ENCODE data around the gene PIK3AP1. TPM values are rescaled to one million over a fixed set of nuclear protein-coding genes. Genes with fewer than 3 reads are reported as not detected.

PIK3AP1 gene
- total and polyA plus RNA-seq, 7 experiments from 2014 or later = 0.46 to 68.1 (median 2.9) TPM

- Histone ChIP-seq H3K4me1 (ENCODE audit: control insufficient read depth in 2 of 2, insufficient read depth in 2 of 2, low read length in 2 of 2) (peaks cover 0 to 22% of the 10 kb centered on the region in 2 donors), H3K9me3 (ENCODE audit: control insufficient read depth in 2 of 3, low read length in 3 of 3) (no peaks in the 10 kb centered on the region), H3K27me3 (ENCODE audit: control insufficient read depth in 2 of 2, insufficient read depth in 2 of 2, low read length in 2 of 2) (no peaks in the 10 kb centered on the region), H3K27ac (ENCODE audit: low read depth, low read length) (no peak overlapping the region), H3K4me3 (ENCODE audit: low read length) (no peak overlapping the region), H3K36me3 (ENCODE audit: control insufficient read depth in 2 of 3, insufficient read depth in 3 of 3, low read length in 3 of 3) (no peaks in the 10 kb centered on the region)
- DNase-seq (peak in 3 of 9 donors; percentile 5 to 14 (median 9)), ATAC-seq (peak; percentile 71)
- Mint-ChIP-seq H3K4me3 (peak overlapping the region in 7 of 10 donors; percentile 3 to 65 (median 36)), H3K27ac (peak overlapping the region; percentile 1 to 73 (median 23)), H3K9me3 (no peaks in the 10 kb centered on the region), H3K27me3 (no peaks in the 10 kb centered on the region), H3K36me3 (peaks cover 0 to 4% (median 0%) of the 10 kb centered on the region in 5 donors), H3K4me1 (peaks cover 13 to 27% (median 20%) of the 10 kb centered on the region in 7 donors)
- intact Hi-C loops (cut with micrococcal nuclease) = no loop called here
- POLR2A ChIA-PET = no interaction called here
- CTCF ChIA-PET = interaction anchor here (0.6 kb wide), 1 partner anchor 193 kb away, joined by 5 read pairs; no protein-coding TSS in a partner anchor
These were observed 24.9 kb downstream of the PIK3AP1 start for GRCh38 chr10:96695366-96695765.

GRCh38 chr10:96693431-96693830 lies 26.9 kb downstream of the PIK3AP1 start:
- Mint-ChIP-seq H3K27ac (no peak overlapping the region), H3K4me3 (no peak overlapping the region), H3K9me3 (peaks cover 0 to 4% (median 0%) of the 10 kb centered on the region in 11 donors), H3K4me1 (peaks cover 14 to 32% (median 22%) of the 10 kb centered on the region in 7 donors), H3K27me3 (no peaks in the 10 kb centered on the region), H3K36me3 (peaks cover 0 to 6% (median 1%) of the 10 kb centered on the region in 5 donors)
- Histone ChIP-seq H3K27ac (ENCODE audit: low read depth, low read length) (no peak overlapping the region), H3K4me1 (ENCODE audit: control insufficient read depth in 2 of 2, insufficient read depth in 2 of 2, low read length in 2 of 2) (peaks cover 0 to 22% of the 10 kb centered on the region in 2 donors), H3K9me3 (ENCODE audit: control insufficient read depth in 2 of 3, low read length in 3 of 3) (no peaks in the 10 kb centered on the region), H3K4me3 (ENCODE audit: low read length) (no peak overlapping the region), H3K27me3 (ENCODE audit: control insufficient read depth in 2 of 2, insufficient read depth in 2 of 2, low read length in 2 of 2) (no peaks in the 10 kb centered on the region), H3K36me3 (ENCODE audit: control insufficient read depth in 2 of 3, insufficient read depth in 3 of 3, low read length in 3 of 3) (no peaks in the 10 kb centered on the region)
- DNase-seq (no peak), ATAC-seq (no peak)
- POLR2A ChIA-PET = no interaction called here
- CTCF ChIA-PET = no interaction called here
- intact Hi-C loops (cut with micrococcal nuclease) = no loop called here

- intact Hi-C loops (cut with micrococcal nuclease) = no loop called here
These were observed 27.9 kb downstream of the PIK3AP1 start for GRCh38 chr10:96692427-96692826.

GRCh38 chr10:96691761-96692160 lies 28.6 kb downstream of the PIK3AP1 start:
- ATAC-seq = no peak
- no peaks in the 10 kb centered on the region for H3K27me3 Mint-ChIP-seq
- H3K27ac Mint-ChIP-seq = no peak overlapping the region
- no peak overlapping the region for H3K4me3 Mint-ChIP-seq
- peaks cover 0 to 6% (median 0%) of the 10 kb centered on the region in 5 donors for H3K36me3 Mint-ChIP-seq
- CTCF ChIA-PET = interaction anchor here (0.5 kb wide), 1 partner anchor 462 kb away, joined by 3 read pairs; no protein-coding TSS in a partner anchor
- Histone ChIP-seq H3K4me1 (ENCODE audit: control insufficient read depth in 2 of 2, insufficient read depth in 2 of 2, low read length in 2 of 2) (peaks cover 0 to 22% of the 10 kb centered on the region in 2 donors), H3K9me3 (ENCODE audit: control insufficient read depth in 2 of 3, low read length in 3 of 3) (no peaks in the 10 kb centered on the region), H3K36me3 (ENCODE audit: control insufficient read depth in 2 of 3, insufficient read depth in 3 of 3, low read length in 3 of 3) (no peaks in the 10 kb centered on the region), H3K27ac (ENCODE audit: low read depth, low read length) (no peak overlapping the region), H3K27me3 (ENCODE audit: control insufficient read depth in 2 of 2, insufficient read depth in 2 of 2, low read length in 2 of 2) (no peaks in the 10 kb centered on the region), H3K4me3 (ENCODE audit: low read length) (no peak overlapping the region)
- POLR2A ChIA-PET = no interaction called here
- intact Hi-C loops (cut with micrococcal nuclease) = no loop called here
- H3K4me1 Mint-ChIP-seq = peaks cover 19 to 39% (median 24%) of the 10 kb centered on the region in 7 donors
- H3K9me3 Mint-ChIP-seq = peaks cover 0 to 4% (median 0%) of the 10 kb centered on the region in 11 donors
- DNase-seq = no peak

More at GRCh38 chr10:96692427-96692826, 27.9 kb downstream of the PIK3AP1 start:
- ATAC-seq (no peak), DNase-seq (no peak)
- H3K36me3 ChIP-seq (ENCODE audit: control insufficient read depth in 2 of 3, insufficient read depth in 3 of 3, low read length in 3 of 3) = no peaks in the 10 kb centered on the region
- no peak overlapping the region for H3K4me3 Mint-ChIP-seq
- peaks cover 0 to 6% (median 0%) of the 10 kb centered on the region in 5 donors for H3K36me3 Mint-ChIP-seq
- POLR2A ChIA-PET = no interaction called here
- H3K9me3 ChIP-seq (ENCODE audit: control insufficient read depth in 2 of 3, low read length in 3 of 3) = no peaks in the 10 kb centered on the region
- no peaks in the 10 kb centered on the region for H3K27me3 ChIP-seq (ENCODE audit: control insufficient read depth in 2 of 2, insufficient read depth in 2 of 2, low read length in 2 of 2)
- peaks cover 0 to 22% of the 10 kb centered on the region in 2 donors for H3K4me1 ChIP-seq (ENCODE audit: control insufficient read depth in 2 of 2, insufficient read depth in 2 of 2, low read length in 2 of 2)
- peaks cover 17 to 35% (median 23%) of the 10 kb centered on the region in 7 donors for H3K4me1 Mint-ChIP-seq
- CTCF ChIA-PET = interaction anchor here (0.7 kb wide), 1 partner anchor 23 kb away, joined by 3 read pairs; no protein-coding TSS in a partner anchor
- peaks cover 0 to 4% (median 0%) of the 10 kb centered on the region in 11 donors for H3K9me3 Mint-ChIP-seq
- H3K27ac Mint-ChIP-seq = no peak overlapping the region
- H3K27ac ChIP-seq (ENCODE audit: low read depth, low read length) = no peak overlapping the region
- no peak overlapping the region for H3K4me3 ChIP-seq (ENCODE audit: low read length)
- H3K27me3 Mint-ChIP-seq = no peaks in the 10 kb centered on the region

GRCh38 chr10:96690755-96691730 lies 29.3 kb downstream of the PIK3AP1 start:
- Histone ChIP-seq H3K9me3 (ENCODE audit: control insufficient read depth in 2 of 3, low read length in 3 of 3) (no peaks in the 10 kb centered on the region), H3K4me3 (ENCODE audit: low read length) (no peak overlapping the region), H3K27me3 (ENCODE audit: control insufficient read depth in 2 of 2, insufficient read depth in 2 of 2, low read length in 2 of 2) (no peaks in the 10 kb centered on the region), H3K4me1 (ENCODE audit: control insufficient read depth in 2 of 2, insufficient read depth in 2 of 2, low read length in 2 of 2) (peaks cover 0 to 17% of the 10 kb centered on the region in 2 donors), H3K27ac (ENCODE audit: low read depth, low read length) (no peak overlapping the region), H3K36me3 (ENCODE audit: control insufficient read depth in 2 of 3, insufficient read depth in 3 of 3, low read length in 3 of 3) (no peaks in the 10 kb centered on the region)
- ChIA-PET CTCF (interaction anchor here (0.5 kb wide), 1 partner anchor 461 kb away, joined by 3 read pairs; no protein-coding TSS in a partner anchor), POLR2A (interaction anchor here (0.6 kb wide), 1 partner anchor 37 kb away, joined by 3 read pairs; no protein-coding TSS in a partner anchor)
- ATAC-seq = peak; percentile 27
- H3K36me3 Mint-ChIP-seq = peaks cover 0 to 6% (median 0%) of the 10 kb centered on the region in 5 donors
- no peak overlapping the region for H3K27ac Mint-ChIP-seq
- H3K4me1 Mint-ChIP-seq = peaks cover 14 to 32% (median 20%) of the 10 kb centered on the region in 7 donors
- intact Hi-C loops (cut with micrococcal nuclease) = no loop called here
- DNase-seq = no peak
- no peaks in the 10 kb centered on the region for H3K27me3 Mint-ChIP-seq
- peaks cover 0 to 4% (median 0%) of the 10 kb centered on the region in 11 donors for H3K9me3 Mint-ChIP-seq
- no peak overlapping the region for H3K4me3 Mint-ChIP-seq

- H3K4me3 Mint-ChIP-seq = no peak overlapping the region
- H3K4me1 Mint-ChIP-seq = peaks cover 4 to 23% (median 9%) of the 10 kb centered on the region in 7 donors
- POLR2A ChIA-PET = no interaction called here
- H3K27ac ChIP-seq (ENCODE audit: low read depth, low read length) = no peak overlapping the region
- DNase-seq (no peak), ATAC-seq (no peak)
- no peaks in the 10 kb centered on the region for H3K36me3 ChIP-seq (ENCODE audit: control insufficient read depth in 2 of 3, insufficient read depth in 3 of 3, low read length in 3 of 3)
- intact Hi-C loops (cut with micrococcal nuclease) = no loop called here
- H3K9me3 Mint-ChIP-seq = peaks cover 0 to 4% (median 0%) of the 10 kb centered on the region in 11 donors
- H3K4me3 ChIP-seq (ENCODE audit: low read length) = no peak overlapping the region
- H3K9me3 ChIP-seq (ENCODE audit: control insufficient read depth in 2 of 3, low read length in 3 of 3) = no peaks in the 10 kb centered on the region
- H3K27me3 ChIP-seq (ENCODE audit: control insufficient read depth in 2 of 2, insufficient read depth in 2 of 2, low read length in 2 of 2) = no peaks in the 10 kb centered on the region
- no peaks in the 10 kb centered on the region for H3K4me1 ChIP-seq (ENCODE audit: control insufficient read depth in 2 of 2, insufficient read depth in 2 of 2, low read length in 2 of 2)
- no peaks in the 10 kb centered on the region for H3K27me3 Mint-ChIP-seq
- CTCF ChIA-PET = no interaction called here
- no peak overlapping the region for H3K27ac Mint-ChIP-seq
- H3K36me3 Mint-ChIP-seq = peaks cover 0 to 6% (median 0%) of the 10 kb centered on the region in 5 donors
These were observed 31.5 kb downstream of the PIK3AP1 start for GRCh38 chr10:96688789-96689188.
